HepG2 (cell line): ENCODE measurements around the gene HMGN4. TPM values are rescaled to one million over a fixed set of nuclear protein-coding genes. Genes with fewer than 3 reads are reported as not detected.

ENCODE experiments used
- ATAC-seq: fragments of 200-7000 bp; cut with Tn5 transposase; 3 replicates; pipeline ENCODE4 v1.9.1; 2020; ENCODE audit warnings: mild to moderate bottlenecking, moderate library complexity
- BruUV-seq: library from RNA; stranded (reverse); fragments of 400-500 nt; replicated peaks from 2 replicates; lab custom pipeline; 2021; lab: Mats Ljungman, UMichigan
- CTCF ChIA-PET: fragments of 300-600 bp; formaldehyde crosslinking; extraction: SDS; loops from one replicate; lab custom pipeline; 2021; ENCODE audit warnings: low total read pairs, inconsistent platforms, low intra/inter-chr PET ratio; lab: Yijun Ruan, JAX
- POLR2A ChIA-PET: fragments of 350-600 bp; sonication (Branson Sonifier 250); formaldehyde crosslinking; loops from one replicate; lab custom pipeline; 2020; ENCODE audit warnings: antibody characterized with exemption, inconsistent platforms; lab: Yijun Ruan, JAX
- DNase-seq: peaks from one replicate; pipeline ENCODE4 v3.0.0-alpha.2; 2015; ENCODE audit warnings: low spot score
- FAIRE-seq: peaks from 3 replicates; lab custom pipeline; 2011; peaks lifted over from hg19 to GRCh38; lab: Jason Lieb, UNC
- H2AFZ ChIP-seq: one replicate; pipeline ENCODE4 v1.6.1; 2011; ENCODE audit warnings: low read length, inconsistent platforms
- H3K27ac ChIP-seq: fragments of 300-600 bp; 3 replicates; pipeline ENCODE4 v1.8.0; 2011; ENCODE audit warnings: mixed run types, mild to moderate bottlenecking, mixed read lengths, low read length, inconsistent platforms; ENCODE audit not compliant: insufficient read depth; ENCODE audit errors: extremely low read length
- H3K27me3 ChIP-seq, 2 experiments: fragments of 200-600 bp in 1 of 2; 2 replicates in 1 of 2; 3 replicates in 1 of 2; pipeline versions ENCODE4 v1.6.0 to v1.8.0; 2011; ENCODE audit warnings: low read length in 2 of 2, mild to moderate bottlenecking in 2 of 2, moderate library complexity in 2 of 2, inconsistent platforms in 1 of 2; ENCODE audit not compliant: insufficient read depth in 2 of 2, control insufficient read depth in 1 of 2
- H3K36me3 ChIP-seq, 2 experiments: fragments of 200-600 bp in 1 of 2; replicated peaks in 1 of 2; 2 replicates in 1 of 2; 3 replicates in 1 of 2; pipeline versions ENCODE4 v1.5.1 to v1.8.0; 2011; ENCODE audit warnings: low read length in 2 of 2, inconsistent platforms in 1 of 2; ENCODE audit not compliant: insufficient read depth in 2 of 2, control insufficient read depth in 1 of 2
- H3K4me1 ChIP-seq: 2 replicates; pipeline ENCODE4 v1.5.1; 2012; ENCODE audit warnings: low read length, inconsistent platforms; ENCODE audit not compliant: insufficient read depth
- H3K4me2 ChIP-seq: 2 replicates; pipeline ENCODE4 v1.6.0; 2011; ENCODE audit warnings: low read depth, low read length, inconsistent platforms
- H3K4me3 ChIP-seq, 3 experiments: fragments of 200-600 bp in 1 of 3; sonication (generic), shearing (Covaris generic) in 1 of 3; replicated peaks in 1 of 3; 2 replicates each; pipeline ENCODE4 v1.5.1; 2011 to 2016; ENCODE audit warnings: low read length in 3 of 3, inconsistent platforms in 2 of 3, low read depth in 2 of 3, mild to moderate bottlenecking in 2 of 3, control low read depth in 1 of 3, mixed read lengths in 1 of 3; ENCODE audit not compliant: insufficient read depth in 1 of 3
- H3K79me2 ChIP-seq: one replicate; pipeline ENCODE4 v1.6.1; 2011; ENCODE audit warnings: low read length, inconsistent platforms; ENCODE audit not compliant: insufficient read depth
- H3K9ac ChIP-seq: 2 replicates; pipeline ENCODE4 v1.6.0; 2011; ENCODE audit warnings: mild to moderate bottlenecking, low read depth, low read length, inconsistent platforms; ENCODE audit not compliant: insufficient read depth
- H3K9me3 ChIP-seq: 2 replicates; pipeline ENCODE4 v1.5.1; 2012; ENCODE audit warnings: mild to moderate bottlenecking, low read length
- H4K20me1 ChIP-seq: 2 replicates; pipeline ENCODE4 v1.6.0; 2011; ENCODE audit warnings: inconsistent platforms, mild to moderate bottlenecking, low read length, moderate library complexity; ENCODE audit not compliant: insufficient read depth
- ARID2 ChIP-seq: sonication (generic); formaldehyde crosslinking; IDR thresholded peaks from 2 replicates; pipeline ENCODE4 v1.8.1; 2022; ENCODE audit warnings: mild to moderate bottlenecking, missing genetic modification reagents, borderline replicate concordance
- ATF1 ChIP-seq: IDR thresholded peaks from 2 replicates; pipeline ENCODE4 v1.6.1; 2016; ENCODE audit warnings: mild to moderate bottlenecking, control low read depth
- ATRX ChIP-seq: sonication (generic); formaldehyde crosslinking; IDR thresholded peaks from 2 replicates; pipeline ENCODE4 v1.4.0; 2020; ENCODE audit warnings: missing genetic modification reagents, borderline replicate concordance
- CHD4 ChIP-seq: fragments of 200-600 bp; sonication (generic); IDR thresholded peaks from 2 replicates; pipeline ENCODE4 v1.7.0; 2017; ENCODE audit warnings: mild to moderate bottlenecking, low read length, borderline replicate concordance
- IKZF4 ChIP-seq: sonication (generic); formaldehyde crosslinking; IDR thresholded peaks from 2 replicates; pipeline ENCODE4 v1.5.1; 2020; ENCODE audit warnings: borderline replicate concordance, mild to moderate bottlenecking, low read depth, missing genetic modification reagents; ENCODE audit errors: not compliant biosample characterization
- MXD1 ChIP-seq: sonication (generic); formaldehyde crosslinking; IDR thresholded peaks from 2 replicates; pipeline ENCODE4 v1.4.0; 2020; ENCODE audit warnings: mild to moderate bottlenecking, missing genetic modification reagents
- MYC ChIP-seq: sonication (generic); formaldehyde crosslinking; IDR thresholded peaks from 2 replicates; pipeline ENCODE4 v1.9.0; 2021; ENCODE audit warnings: missing genetic modification reagents, borderline replicate concordance
- RFX3 ChIP-seq: IDR thresholded peaks from 2 replicates; pipeline ENCODE4 v1.6.1; 2016; ENCODE audit warnings: missing biosample characterization, missing genetic modification reagents
- RNF219 ChIP-seq: sonication (generic); formaldehyde crosslinking; IDR thresholded peaks from 2 replicates; pipeline ENCODE4 v1.5.0; 2020; ENCODE audit warnings: mild to moderate bottlenecking, missing genetic modification reagents
- TBX3 ChIP-seq: fragments of 450-650 bp; IDR thresholded peaks from 2 replicates; pipeline ENCODE4 v1.6.1; 2017; ENCODE audit warnings: antibody characterized with exemption, mild to moderate bottlenecking, inconsistent platforms, borderline replicate concordance
- THAP8 ChIP-seq: sonication (generic); formaldehyde crosslinking; IDR thresholded peaks from 2 replicates; pipeline ENCODE4 v1.5.1; 2020; ENCODE audit warnings: missing genetic modification reagents, mild to moderate bottlenecking, borderline replicate concordance
- ZBTB3 ChIP-seq: sonication (generic); formaldehyde crosslinking; IDR thresholded peaks from 2 replicates; pipeline ENCODE4 v1.4.0; 2020; ENCODE audit warnings: low read depth, mild to moderate bottlenecking, moderate library complexity, missing genetic modification reagents, borderline replicate concordance
- ZKSCAN1 ChIP-seq: fragments of 150-350 bp; IDR thresholded peaks from 2 replicates; pipeline ENCODE4 v1.6.1; 2014; ENCODE audit warnings: low read length
- ZNF580 ChIP-seq: IDR thresholded peaks from 2 replicates; pipeline ENCODE4 v1.6.1; 2016; ENCODE audit warnings: low read depth, borderline replicate concordance
- ZNF639 ChIP-seq: conservative IDR thresholded peaks from 2 replicates; pipeline ENCODE4 v1.6.1; 2018; ENCODE audit warnings: missing genetic modification reagents
- ZNF766 ChIP-seq: sonication (generic); formaldehyde crosslinking; IDR thresholded peaks from 2 replicates; pipeline ENCODE4 v1.5.0; 2020; ENCODE audit warnings: missing genetic modification reagents, borderline replicate concordance
- WGBS: methylation state at CpG from one replicate; pipeline ENCODE4 v1.1.6; 2017; ENCODE audit warnings: low lambda C conversion rate; 5-methylcytosine and 5-hydroxymethylcytosine counted together
- in situ Hi-C: cut with HindIII; loops from 2 replicates; pipeline ENCODE4 v1.10.0; 2017; ENCODE audit warnings: low pct_unique_long_range_greater_than_20kb; ENCODE audit not compliant: extremely low pct_ligation_motif_present
- intact Hi-C: fragments of 100-400 bp; cut with micrococcal nuclease; formaldehyde crosslinking; loops from one replicate; pipeline ENCODE4 v1.10.0; 2022; ENCODE audit not compliant: unreplicated experiment
- polyA plus RNA-seq, 8 experiments: library from polyadenylated mRNA; depleted of rRNA in 3 of 8; stranded (reverse) in 7 of 8; unstranded in 1 of 8; fragments of >200 nt; fragmentation: Illumina TruSeq in 4 of 8; extraction: Trizol in 4 of 8; gene quantifications; 2 replicates each; pipeline versions ENCODE4 v1.2.1 to v1.2.3, GENCODE V29; 2011 to 2016; ENCODE audit warnings: low read depth in 4 of 8, missing spikeins in 1 of 8, mixed read lengths in 1 of 8; ENCODE audit not compliant: insufficient read depth in 1 of 8
- total RNA-seq, 5 experiments: library from RNA; depleted of rRNA; stranded (reverse); fragments of >200 nt; fragmentation: Illumina TruSeq; extraction: Trizol; gene quantifications; 2 replicates each; pipeline ENCODE4 v1.2.3, GENCODE V29; 2016; ENCODE audit warnings: low read depth in 1 of 5

Gene HMGN4
- total and polyA plus RNA-seq, 2 of the 13 experiments (the other 11 are each of a cell fraction or from before 2014, with no cell fraction given) = 39.9 to 52.1 TPM

GRCh38 chr6:26536571-26537159 lies 1.5 kb upstream of the HMGN4 start (continued):
- TF ChIP-seq RNF219 (0 out of 2 replicates have a peak, but pooled peaks have one; percentile 45), ZNF580 (no peak), MXD1 (no peak), ZNF766 (no peak), TBX3 (no peak)

GRCh38 chr6:26537160-26537845 lies 863 bp upstream of the HMGN4 start:
- ATAC-seq (peak; percentile 82), FAIRE-seq (peak; percentile 36), DNase-seq (peak; percentile 97)
- TSS peak; percentile 59 for BruUV-seq
- Histone ChIP-seq H3K9ac (peak overlapping the region; percentile 79), H3K27me3 (no peaks in the 10 kb centered on the region), H2AFZ (peak overlapping the region; percentile 97), H3K4me3 (peak overlapping the region; percentile 83 to 89 (median 83)), H3K4me1 (peaks cover 43% of the 10 kb centered on the region), H3K9me3 (no peaks in the 10 kb centered on the region), H3K27ac (peak overlapping the region; percentile 74), H3K4me2 (peak overlapping the region; percentile 75), H3K36me3 (peaks cover 0 to under 1% of the 10 kb centered on the region in 2 experiments; a peak in 2 of 5 replicates), H4K20me1 (no peaks in the 10 kb centered on the region), H3K79me2 (peaks cover 18% of the 10 kb centered on the region)
- intact Hi-C loops = loop anchor here (1.0 to 10.0 kb wide), 6 partner anchors 16 to 513 kb away; a partner anchor contains a TSS
- ChIA-PET CTCF (no interaction called here), POLR2A (interaction anchor here (0.9 to 4.0 kb wide), 15 partner anchors 11 to 413 kb away, joined by 4 to 68 read pairs (median 5); partner anchors contain the start of gene BTN2A2)
- in situ Hi-C loops = no loop called here
- 2% methylated on average over 37 of the region's 37 CpGs for WGBS
- TF ChIP-seq ZBTB3 (CRISPR knock-in tag) (0 out of 2 replicates have a peak, but pooled peaks have one; percentile 7), ATF1 (CRISPR knock-in tag) (peak; percentile 73), ZNF639 (CRISPR knock-in tag) (no peak; the same call in 1 of the 2 replicates), THAP8 (CRISPR knock-in tag) (0 out of 2 replicates have a peak, but pooled peaks have one; percentile 39), ATRX (CRISPR knock-in tag) (no peak), IKZF4 (no peak), CHD4 (peak; percentile 86; the same call in 1 of the 2 replicates), MYC (peak; percentile 71), RFX3 (CRISPR knock-in tag) (no peak), ARID2 (CRISPR knock-in tag) (peak; percentile 59; the same call in 1 of the 2 replicates), ZKSCAN1 (peak; percentile 76)
